CD4-positive, alpha-beta T cell treated with Interleukin-15 for 1 hour (primary cell): ENCODE measurements around the gene MARCKSL1.
"Not testable (repeated sequence)": the region's sequence is repeated elsewhere in the genome, so short reads cannot be mapped to it uniquely, and the experiment has no call there.

Source experiments
- DNase-seq: peaks from one replicate; pipeline ENCODE4 v3.0.0-alpha.2; 2020

MARCKSL1 gene

DNA sequence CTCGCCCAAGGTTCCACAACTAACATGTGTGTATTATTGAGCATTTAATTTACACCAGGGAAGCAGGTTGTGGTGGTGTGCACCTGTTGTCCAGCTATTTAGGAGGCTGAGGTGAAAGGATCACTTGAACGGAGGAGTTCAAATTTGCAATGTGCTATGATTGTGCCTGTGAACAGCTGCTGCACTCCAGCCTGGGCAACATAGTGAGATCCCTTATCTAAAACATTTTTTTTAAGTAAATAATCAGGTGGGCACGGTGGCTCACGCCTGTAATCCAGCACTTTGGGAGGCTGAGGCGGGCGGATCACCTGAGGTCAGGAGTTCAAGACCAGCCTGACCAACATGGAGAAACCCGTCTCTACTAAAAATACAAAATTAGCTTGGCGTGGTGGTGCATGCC is 51.3 kb downstream of the MARCKSL1 start:
- not testable (repeated sequence) for DNase-seq
